ENCODE results near the gene SGCG.

Gene SGCG

DNA sequence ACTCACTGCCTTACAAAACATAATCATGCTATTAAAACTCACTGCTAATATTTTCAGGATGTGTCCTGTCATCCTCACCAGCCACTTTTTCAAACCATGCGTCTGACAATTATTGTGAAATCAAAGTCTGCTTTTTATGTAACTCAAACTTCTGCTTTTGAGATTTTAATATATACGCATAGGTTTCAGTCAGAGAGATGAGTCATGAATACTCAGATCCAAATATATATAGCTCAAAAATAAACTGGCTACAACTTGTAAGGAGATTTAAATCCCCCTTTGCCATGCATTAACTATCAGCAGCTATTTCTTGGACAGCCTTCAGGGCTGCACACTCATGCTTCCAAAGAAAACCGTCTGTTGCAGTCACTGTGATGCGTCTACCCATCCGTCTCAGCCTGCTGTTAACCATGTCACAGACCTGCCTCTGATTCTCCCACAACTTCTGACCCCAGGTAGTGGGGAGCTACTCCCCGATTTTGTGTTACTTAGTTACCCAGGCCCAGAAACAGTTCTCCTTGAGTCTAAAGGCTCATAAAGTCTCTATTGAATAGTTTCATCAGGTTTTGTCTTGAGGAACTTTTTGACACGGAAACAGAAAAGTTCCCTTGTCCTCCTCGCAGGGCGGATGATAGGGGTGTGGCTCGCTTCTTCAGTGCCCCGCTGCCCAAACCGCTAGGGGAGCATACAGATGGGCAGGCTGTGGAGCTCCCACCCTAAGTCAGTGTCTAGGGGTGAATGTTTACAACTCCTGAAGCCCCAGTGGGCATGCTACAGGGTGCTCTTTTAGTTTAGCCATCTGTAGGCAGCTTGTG lies 33.8 kb upstream of the SGCG start:
- DNase-seq (ENCODE audit: extremely low spot score) = no peak
- ChIA-PET POLR2A (no interaction called here), CTCF (interaction anchor here (0.6 to 2.3 kb wide), 6 partner anchors 7 to 23 kb away, joined by 3 to 6 read pairs (median 4); no protein-coding TSS in a partner anchor)
- TF ChIP-seq, protein P1, sequence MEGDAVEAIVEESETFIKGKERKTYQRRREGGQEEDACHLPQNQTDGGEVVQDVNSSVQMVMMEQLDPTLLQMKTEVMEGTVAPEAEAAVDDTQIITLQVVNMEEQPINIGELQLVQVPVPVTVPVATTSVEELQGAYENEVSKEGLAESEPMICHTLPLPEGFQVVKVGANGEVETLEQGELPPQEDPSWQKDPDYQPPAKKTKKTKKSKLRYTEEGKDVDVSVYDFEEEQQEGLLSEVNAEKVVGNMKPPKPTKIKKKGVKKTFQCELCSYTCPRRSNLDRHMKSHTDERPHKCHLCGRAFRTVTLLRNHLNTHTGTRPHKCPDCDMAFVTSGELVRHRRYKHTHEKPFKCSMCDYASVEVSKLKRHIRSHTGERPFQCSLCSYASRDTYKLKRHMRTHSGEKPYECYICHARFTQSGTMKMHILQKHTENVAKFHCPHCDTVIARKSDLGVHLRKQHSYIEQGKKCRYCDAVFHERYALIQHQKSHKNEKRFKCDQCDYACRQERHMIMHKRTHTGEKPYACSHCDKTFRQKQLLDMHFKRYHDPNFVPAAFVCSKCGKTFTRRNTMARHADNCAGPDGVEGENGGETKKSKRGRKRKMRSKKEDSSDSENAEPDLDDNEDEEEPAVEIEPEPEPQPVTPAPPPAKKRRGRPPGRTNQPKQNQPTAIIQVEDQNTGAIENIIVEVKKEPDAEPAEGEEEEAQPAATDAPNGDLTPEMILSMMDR (IDR thresholded peaks at IDR 0.05; ENCODE audit: control extremely low read depth, extremely low read depth, low read depth, missing control alignments) = no peak

DNA sequence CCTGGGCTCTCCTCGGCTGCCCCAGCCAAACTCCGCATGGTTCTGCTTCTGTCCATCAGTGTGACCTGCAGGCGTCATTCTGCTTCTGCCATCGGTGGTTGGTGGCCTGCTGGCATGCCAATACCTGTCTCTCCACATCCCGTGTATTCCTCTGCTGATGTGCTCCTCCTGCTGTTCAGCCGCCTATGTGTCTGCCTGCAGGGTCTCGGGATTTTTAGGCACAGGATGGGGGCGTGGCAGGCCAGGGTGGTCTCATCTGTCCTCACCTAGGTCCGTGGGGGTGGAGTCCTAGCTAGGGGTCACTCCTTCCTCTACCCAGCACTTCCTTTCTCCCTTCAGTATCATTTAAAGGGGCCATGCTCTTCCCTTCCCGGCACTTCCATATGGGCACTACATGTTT lies 33.0 kb upstream of the SGCG start:
- TF ChIP-seq, protein P1 (IDR thresholded peaks at IDR 0.05; ENCODE audit: control extremely low read depth, extremely low read depth, low read depth, missing control alignments) = no peak
- CTCF ChIA-PET = interaction anchor here (1.2 kb wide), 1 partner anchor 17 kb away, joined by 3 read pairs; no protein-coding TSS in a partner anchor
- POLR2A ChIA-PET = no interaction called here
- DNase-seq (ENCODE audit: extremely low spot score) = no peak

DNA sequence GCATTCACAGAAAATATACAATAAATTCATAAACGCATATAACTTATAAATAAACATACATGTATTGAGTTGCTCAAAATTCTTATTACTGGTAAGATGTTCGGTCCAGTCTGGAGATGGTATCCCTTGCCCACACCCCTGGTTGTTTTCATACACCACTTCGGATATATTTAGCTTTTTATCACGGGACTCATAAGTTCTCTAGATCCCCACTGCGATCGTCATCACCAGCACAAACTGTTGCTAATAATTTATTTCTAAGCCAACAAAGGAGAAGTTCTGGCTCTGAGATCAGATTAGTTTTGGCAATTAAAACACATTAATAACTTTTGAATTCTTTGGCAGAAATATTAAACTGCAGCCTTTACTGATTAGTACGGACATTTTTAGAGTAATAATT lies 23.0 kb upstream of the SGCG start:
- no peak for DNase-seq (ENCODE audit: extremely low spot score)
- POLR2A ChIA-PET = no interaction called here
- TF ChIP-seq, protein P1 (IDR thresholded peaks at IDR 0.05; ENCODE audit: control extremely low read depth, extremely low read depth, low read depth, missing control alignments) = no peak
- CTCF ChIA-PET = no interaction called here

- TF ChIP-seq, protein P1 (IDR thresholded peaks at IDR 0.05; ENCODE audit: control extremely low read depth, extremely low read depth, low read depth, missing control alignments) = peak; percentile 41
- CTCF ChIA-PET = no interaction called here
- DNase-seq (ENCODE audit: extremely low spot score) = peak; percentile 41
- POLR2A ChIA-PET = no interaction called here
Observed at GRCh38 chr13:23159205-23159759, 21.5 kb upstream of the SGCG start.

- CTCF ChIA-PET = no interaction called here
- DNase-seq (ENCODE audit: extremely low spot score) = peak; percentile 20
- TF ChIP-seq, protein P1 (IDR thresholded peaks at IDR 0.05; ENCODE audit: control extremely low read depth, extremely low read depth, low read depth, missing control alignments) = no peak
- POLR2A ChIA-PET = no interaction called here
Observed at GRCh38 chr13:23159760-23160637, 20.8 kb upstream of the SGCG start.

Measured in GM10248 (cell line).